ENCODE measurements around the gene NHERF2.
A peak's percentile ranks its signal among the peaks of the same experiment; 100 is the strongest.
"Not testable (repeated sequence)": the region's sequence is repeated elsewhere in the genome, so short reads cannot be mapped to it uniquely, and the experiment has no call there.

Gene NHERF2

DNA sequence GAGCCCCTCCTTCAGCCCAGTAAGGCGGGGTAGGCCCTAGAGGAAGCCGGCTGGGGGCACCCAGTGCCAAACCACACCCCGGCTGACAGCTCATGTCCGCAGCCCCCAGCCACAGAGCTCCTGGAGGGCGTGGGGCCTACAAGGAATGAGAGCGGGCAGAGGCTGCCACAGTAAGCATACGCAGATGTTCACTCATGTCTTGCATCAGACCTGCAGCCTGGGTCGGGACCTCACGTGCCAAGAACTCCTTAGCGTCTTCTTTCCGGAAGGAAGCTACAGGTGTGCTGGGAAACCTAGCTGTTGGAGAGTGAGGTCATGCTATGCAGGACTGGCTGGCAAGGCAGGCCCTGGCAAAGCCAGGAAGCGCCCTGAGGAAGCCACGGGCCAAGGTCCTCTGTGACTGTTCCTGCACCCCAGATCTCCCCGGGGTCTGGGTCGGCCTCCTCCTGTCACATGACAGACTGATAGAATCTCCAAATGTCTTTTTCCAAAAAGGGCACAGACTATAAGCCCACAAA, 18.6 kb upstream of the NHERF2 start:
- Mint-ChIP-seq H3K4me3 (peak overlapping the region; percentile 84 to 90 (median 86)), H3K27ac (peak overlapping the region; percentile 62 to 82 (median 76)), H3K27me3 (ENCODE audit: low read depth) (peaks cover 4% of the 10 kb centered on the region), H3K36me3 (ENCODE audit: low read depth) (no peaks in the 10 kb centered on the region), H3K4me1 (peaks cover 39% of the 10 kb centered on the region), H3K9me3 (no peaks in the 10 kb centered on the region)
- TF ChIP-seq, protein P1, sequence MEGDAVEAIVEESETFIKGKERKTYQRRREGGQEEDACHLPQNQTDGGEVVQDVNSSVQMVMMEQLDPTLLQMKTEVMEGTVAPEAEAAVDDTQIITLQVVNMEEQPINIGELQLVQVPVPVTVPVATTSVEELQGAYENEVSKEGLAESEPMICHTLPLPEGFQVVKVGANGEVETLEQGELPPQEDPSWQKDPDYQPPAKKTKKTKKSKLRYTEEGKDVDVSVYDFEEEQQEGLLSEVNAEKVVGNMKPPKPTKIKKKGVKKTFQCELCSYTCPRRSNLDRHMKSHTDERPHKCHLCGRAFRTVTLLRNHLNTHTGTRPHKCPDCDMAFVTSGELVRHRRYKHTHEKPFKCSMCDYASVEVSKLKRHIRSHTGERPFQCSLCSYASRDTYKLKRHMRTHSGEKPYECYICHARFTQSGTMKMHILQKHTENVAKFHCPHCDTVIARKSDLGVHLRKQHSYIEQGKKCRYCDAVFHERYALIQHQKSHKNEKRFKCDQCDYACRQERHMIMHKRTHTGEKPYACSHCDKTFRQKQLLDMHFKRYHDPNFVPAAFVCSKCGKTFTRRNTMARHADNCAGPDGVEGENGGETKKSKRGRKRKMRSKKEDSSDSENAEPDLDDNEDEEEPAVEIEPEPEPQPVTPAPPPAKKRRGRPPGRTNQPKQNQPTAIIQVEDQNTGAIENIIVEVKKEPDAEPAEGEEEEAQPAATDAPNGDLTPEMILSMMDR (IDR thresholded peaks at IDR 0.05; ENCODE audit: unreplicated experiment in 3 of 3), result no peak

DNA sequence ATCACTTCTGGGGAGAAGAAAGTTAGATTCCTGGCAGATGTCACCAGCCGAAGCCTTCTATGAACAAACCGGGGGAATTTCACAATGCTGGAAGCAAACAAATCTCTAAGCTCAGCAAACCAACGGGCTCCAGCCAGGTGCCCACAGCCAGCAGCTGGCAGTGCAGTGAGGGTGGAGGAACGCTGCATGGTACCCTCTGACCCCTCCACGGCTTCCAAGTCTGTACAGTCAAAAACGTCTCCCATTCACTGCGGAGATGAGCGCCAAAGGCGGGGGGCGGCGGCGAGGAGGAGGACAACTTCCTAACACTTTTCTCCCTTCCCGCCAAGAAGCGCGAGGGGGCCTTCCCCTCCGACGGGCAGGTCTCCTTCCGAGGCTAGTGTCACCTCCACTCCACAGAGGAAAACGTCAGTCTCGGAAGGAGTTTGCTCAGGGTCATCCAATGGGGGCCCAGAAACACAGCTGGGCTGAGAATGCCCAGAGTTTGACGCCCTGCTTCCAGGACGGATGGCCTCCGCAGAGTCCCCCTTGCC, 18.0 kb upstream of the NHERF2 start:
- peak overlapping the region; percentile 62 to 82 (median 76) for H3K27ac Mint-ChIP-seq
- TF ChIP-seq, protein P1 (IDR thresholded peaks at IDR 0.05; ENCODE audit: unreplicated experiment in 3 of 3), result no peak
- peaks cover 4% of the 10 kb centered on the region for H3K27me3 Mint-ChIP-seq (ENCODE audit: low read depth)
- H3K4me1 Mint-ChIP-seq, result peaks cover 39% of the 10 kb centered on the region
- H3K9me3 Mint-ChIP-seq, result no peaks in the 10 kb centered on the region
- H3K4me3 Mint-ChIP-seq, result peak overlapping the region; percentile 84 to 90 (median 86)
- no peaks in the 10 kb centered on the region for H3K36me3 Mint-ChIP-seq (ENCODE audit: low read depth)

DNA sequence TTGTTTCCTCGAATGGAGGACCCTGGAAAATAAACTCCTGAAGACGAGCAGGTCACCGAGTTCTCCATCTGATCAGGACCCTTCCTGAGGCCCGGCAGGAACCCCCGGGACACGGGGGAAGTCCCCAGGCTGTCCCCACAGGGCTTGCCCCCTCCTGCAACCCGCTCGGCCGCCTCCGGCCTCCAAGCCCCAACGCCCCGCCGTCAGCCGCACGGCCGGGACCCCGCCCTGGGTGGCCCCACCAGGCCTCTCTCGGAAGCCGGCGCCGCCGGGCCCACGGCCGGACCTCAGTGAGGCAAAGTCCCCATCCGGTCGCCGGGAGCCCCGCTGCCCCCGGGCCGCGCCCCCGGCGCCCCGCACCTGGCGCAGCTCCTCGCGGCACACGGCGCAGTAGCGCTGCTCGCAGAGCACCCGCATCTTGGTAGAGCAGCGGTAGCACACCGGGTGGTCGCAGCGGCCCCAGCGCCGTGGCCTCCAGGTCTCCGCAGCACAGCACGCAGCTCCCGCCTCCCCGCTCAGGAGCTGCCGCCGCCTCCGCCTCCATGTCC, 17.5 kb upstream of the NHERF2 start:
- Mint-ChIP-seq H3K4me3 (peak overlapping the region; percentile 84 to 90 (median 86)), H3K9me3 (no peaks in the 10 kb centered on the region), H3K27me3 (ENCODE audit: low read depth) (peaks cover 4% of the 10 kb centered on the region), H3K27ac (peak overlapping the region in 1 of 3 experiments; percentile 62), H3K4me1 (peaks cover 35% of the 10 kb centered on the region), H3K36me3 (ENCODE audit: low read depth) (no peaks in the 10 kb centered on the region)
- TF ChIP-seq, protein P1 (IDR thresholded peaks at IDR 0.05; ENCODE audit: unreplicated experiment in 3 of 3), result no peak

DNA sequence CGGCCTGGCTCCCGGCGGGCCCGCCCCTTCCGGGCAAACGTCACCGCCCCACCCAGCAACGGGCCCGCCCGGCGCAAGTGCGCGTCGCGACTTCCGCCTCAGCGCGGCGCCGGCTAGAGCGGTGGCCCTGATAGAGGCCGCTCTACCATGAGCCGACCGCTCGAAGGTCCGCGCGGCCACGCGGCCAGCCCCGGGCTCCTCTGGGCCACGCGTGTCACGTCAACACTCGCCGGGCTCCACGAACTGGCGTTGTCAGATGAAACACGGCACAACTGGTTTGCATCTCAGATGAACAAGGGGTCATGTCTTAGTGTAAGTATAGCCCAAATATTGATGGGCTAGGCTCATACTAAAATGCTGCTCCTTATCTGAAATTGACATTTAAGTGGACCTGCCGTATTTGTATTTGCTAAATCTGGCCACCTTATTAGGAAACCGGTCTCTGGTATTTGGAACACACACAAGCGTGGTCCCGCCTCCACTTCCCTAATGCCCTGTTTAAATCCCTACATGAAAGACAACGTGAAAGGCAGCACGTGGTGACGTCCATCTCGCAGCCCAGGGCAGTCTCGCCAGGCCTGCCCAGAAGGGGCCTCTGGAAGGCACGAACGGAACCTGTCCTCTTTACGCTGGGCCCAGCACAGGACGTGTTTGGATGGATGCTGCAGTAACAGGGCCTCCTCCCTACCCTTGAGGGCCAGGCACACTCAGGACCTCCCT, 16.8 kb upstream of the NHERF2 start, which contains the start of gene ZNF598:
TSS of gene ZNF598 (minus strand) at position 31 of the 720 bp plus-strand sequence.
- H3K27me3 Mint-ChIP-seq (ENCODE audit: low read depth), result peaks cover 4% of the 10 kb centered on the region
- peak within 1 kb of the TSS; percentile 90 to 95 (median 92) for H3K4me3 Mint-ChIP-seq
- TF ChIP-seq, protein P1 (IDR thresholded peaks at IDR 0.05; ENCODE audit: unreplicated experiment in 3 of 3), result no peak
- no peaks in the 10 kb centered on the region for H3K9me3 Mint-ChIP-seq
- H3K4me1 Mint-ChIP-seq, result peaks cover 30% of the 10 kb centered on the region
- peak within 1 kb of the TSS; percentile 95 to 98 (median 98) for H3K27ac Mint-ChIP-seq
- H3K36me3 Mint-ChIP-seq (ENCODE audit: low read depth), result no peaks in the 10 kb centered on the region

DNA sequence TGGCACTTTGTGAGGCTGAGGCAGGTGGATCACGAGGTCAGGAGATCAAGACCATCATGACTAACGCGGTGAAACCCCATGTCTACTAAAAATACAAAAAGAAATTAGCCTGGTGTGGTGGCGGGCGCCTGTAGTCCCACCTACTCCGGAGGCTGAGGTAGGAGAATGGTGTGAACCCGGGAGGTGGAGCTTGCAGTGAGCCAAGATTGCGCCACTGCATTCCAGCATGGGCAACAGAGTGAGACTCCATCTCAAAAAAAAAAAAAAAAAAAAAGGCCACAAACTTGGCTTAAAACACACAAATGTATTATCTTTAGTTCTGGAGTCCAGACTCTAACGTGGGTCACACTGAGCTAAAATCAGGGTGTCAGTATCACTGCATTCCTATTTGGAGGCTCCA, 15.0 kb upstream of the NHERF2 start:
- H3K4me1 Mint-ChIP-seq, result peaks cover 23% of the 10 kb centered on the region
- H3K27ac Mint-ChIP-seq; H3K27me3 Mint-ChIP-seq (ENCODE audit: low read depth); H3K36me3 Mint-ChIP-seq (ENCODE audit: low read depth); H3K9me3 Mint-ChIP-seq: not testable (repeated sequence)
- H3K4me3 Mint-ChIP-seq, result peak overlapping the region in 2 of 3 experiments; percentile 8 to 29

DNA sequence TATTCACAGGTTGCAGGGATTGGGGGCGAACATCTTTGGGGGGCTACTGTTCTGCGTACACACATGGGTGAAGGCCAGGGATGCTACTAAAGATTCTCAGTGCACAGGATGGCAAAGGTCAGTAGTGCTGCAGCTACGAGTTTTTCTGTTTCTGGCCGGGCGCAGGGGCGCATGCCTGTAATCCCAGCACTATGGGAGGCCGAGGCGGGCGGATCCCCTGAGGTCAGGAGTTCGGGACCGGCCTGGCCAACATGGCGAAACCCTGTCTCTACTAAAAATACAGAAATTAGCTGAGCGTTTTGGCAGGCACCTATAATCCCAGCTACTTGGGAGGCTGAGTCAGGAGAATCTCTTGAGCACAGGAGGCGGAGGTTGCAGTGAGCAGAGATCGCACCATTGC, 13.2 kb upstream of the NHERF2 start:
- H3K27ac Mint-ChIP-seq, result peak overlapping the region in 1 of 3 experiments; percentile 18
- H3K27me3 Mint-ChIP-seq (ENCODE audit: low read depth), result peaks cover 4% of the 10 kb centered on the region
- TF ChIP-seq, protein P1 (IDR thresholded peaks at IDR 0.05; ENCODE audit: unreplicated experiment in 3 of 3), result no peak
- peaks cover 12% of the 10 kb centered on the region for H3K4me1 Mint-ChIP-seq
- H3K36me3 Mint-ChIP-seq (ENCODE audit: low read depth), result no peaks in the 10 kb centered on the region
- H3K4me3 Mint-ChIP-seq, result peak overlapping the region in 1 of 3 experiments; percentile 29
- no peaks in the 10 kb centered on the region for H3K9me3 Mint-ChIP-seq
